Mammary epithelial cell (primary cell): Measurements from ENCODE around the gene MEGF6.

ENCODE experiments used
- CTCF ChIP-seq, 2 donors: IDR thresholded peaks in 1 of 2; conservative IDR thresholded peaks in 1 of 2; 2 replicates each; pipeline ENCODE4 v1.5.1; 2011 to 2012; ENCODE audit warnings: inconsistent platforms in 2 of 2, low read length in 2 of 2, mild to moderate bottlenecking in 2 of 2, control low read depth in 1 of 2, low read depth in 1 of 2; ENCODE audit not compliant: insufficient read depth in 1 of 2; ENCODE audit errors: extremely low read depth in 1 of 2
- EZH2 ChIP-seq: IDR thresholded peaks from 2 replicates; pipeline ENCODE4 v1.6.1; 2012; ENCODE audit warnings: low read length, inconsistent platforms, borderline replicate concordance

GRCh38 chr1:3520419-3521378 lies 90.6 kb downstream of the MEGF6 start:
- no peak for TF ChIP-seq CTCF (conservative IDR thresholded peaks at IDR 0.05 in 1 of 2, IDR thresholded peaks at IDR 0.05 in 1 of 2; ENCODE audit: extremely low read depth in 1 of 2, insufficient read depth in 1 of 2, low read depth in 1 of 2, low read length in 2 of 2)
- no peak for TF ChIP-seq EZH2
